HepG2 (cell line): Measurements from ENCODE around the gene MPV17L2. TPM values are rescaled to one million over a fixed set of nuclear protein-coding genes. Genes with fewer than 3 reads are reported as not detected.
A peak's percentile ranks its signal among the peaks of the same experiment; 100 is the strongest.

Experiments
- CHCHD3 ChIP-seq: sonication (generic); formaldehyde crosslinking; IDR thresholded peaks from 2 replicates; pipeline ENCODE4 v1.8.0; 2022; ENCODE audit warnings: mild to moderate bottlenecking, missing genetic modification reagents, moderate library complexity
- CHD2 ChIP-seq: IDR thresholded peaks from 2 replicates; pipeline ENCODE4 v1.6.1; 2011; ENCODE audit warnings: low read depth, low read length, improper control_type of control experiment
- HCFC1 ChIP-seq: fragments of 150-350 bp; IDR thresholded peaks from 2 replicates; pipeline ENCODE4 v1.6.1; 2014; ENCODE audit warnings: low read depth, low read length
- HMG20B ChIP-seq: conservative IDR thresholded peaks from 2 replicates; pipeline ENCODE4 v1.6.1; 2016; ENCODE audit warnings: missing genetic modification reagents, missing compliant biosample characterization
- ISL2 ChIP-seq: sonication (generic); formaldehyde crosslinking; IDR thresholded peaks from 2 replicates; pipeline ENCODE4 v1.5.0; 2020; ENCODE audit warnings: missing genetic modification reagents
- JUND ChIP-seq: sonication (generic); formaldehyde crosslinking; IDR thresholded peaks from 2 replicates; pipeline ENCODE4 v1.8.0; 2022; ENCODE audit warnings: mild to moderate bottlenecking, missing genetic modification reagents
- MYNN ChIP-seq: sonication (generic); formaldehyde crosslinking; IDR thresholded peaks from 2 replicates; pipeline ENCODE4 v1.4.0; 2020; ENCODE audit warnings: mild to moderate bottlenecking, low read depth, missing genetic modification reagents
- NFIC ChIP-seq: IDR thresholded peaks from 2 replicates; pipeline ENCODE4 v1.6.1; 2012; ENCODE audit warnings: mild to moderate bottlenecking, low read length, inconsistent platforms
- PHF20 ChIP-seq: sonication (generic); formaldehyde crosslinking; IDR thresholded peaks from 2 replicates; pipeline ENCODE4 v1.5.0; 2020; ENCODE audit warnings: mild to moderate bottlenecking, missing genetic modification reagents
- POLR2A ChIP-seq, 2 experiments: IDR thresholded peaks; 2 replicates each; pipeline ENCODE4 v1.6.1; 2011; ENCODE audit warnings: low read depth in 2 of 2, low read length in 2 of 2, mild to moderate bottlenecking in 1 of 2, moderate library complexity in 1 of 2; ENCODE audit not compliant: insufficient read depth in 1 of 2
- POLR2AphosphoS5 ChIP-seq: IDR thresholded peaks from 2 replicates; pipeline ENCODE4 v1.6.1; 2012; ENCODE audit warnings: low read depth, low read length
- RARG ChIP-seq: sonication (generic); formaldehyde crosslinking; IDR thresholded peaks from 2 replicates; pipeline ENCODE4 v1.4.0; 2020; ENCODE audit warnings: low read depth, mild to moderate bottlenecking, missing genetic modification reagents
- SMC3 ChIP-seq: IDR thresholded peaks from 2 replicates; pipeline ENCODE4 v1.6.1; 2011; ENCODE audit warnings: low read length, improper control_type of control experiment
- ZBTB42 ChIP-seq: sonication (generic); formaldehyde crosslinking; IDR thresholded peaks from 2 replicates; pipeline ENCODE4 v1.5.0; 2020; ENCODE audit warnings: mild to moderate bottlenecking, missing genetic modification reagents
- ZNF280B ChIP-seq: sonication (generic); formaldehyde crosslinking; IDR thresholded peaks from 2 replicates; pipeline ENCODE4 v1.5.0; 2020; ENCODE audit warnings: missing genetic modification reagents, mild to moderate bottlenecking, borderline replicate concordance
- ZNF407 ChIP-seq: sonication (generic); formaldehyde crosslinking; IDR thresholded peaks from one replicate; pipeline ENCODE4 v1.5.1; 2020; ENCODE audit warnings: mild to moderate bottlenecking, missing genetic modification reagents; ENCODE audit errors: not compliant biosample characterization
- ZNF460 ChIP-seq: sonication (generic); formaldehyde crosslinking; IDR thresholded peaks from 2 replicates; pipeline ENCODE4 v1.5.1; 2020; ENCODE audit warnings: missing genetic modification reagents, mild to moderate bottlenecking, borderline replicate concordance
- ZNF496 ChIP-seq: sonication (generic); formaldehyde crosslinking; IDR thresholded peaks from 2 replicates; pipeline ENCODE4 v1.8.1; 2023; ENCODE audit warnings: mild to moderate bottlenecking, moderate library complexity, missing genetic modification reagents; ENCODE audit not compliant: insufficient replicate concordance
- ZNF652 ChIP-seq: IDR thresholded peaks from 2 replicates; pipeline ENCODE4 v1.6.1; 2016; ENCODE audit warnings: low read depth, borderline replicate concordance
- ZNF678 ChIP-seq: sonication (generic); formaldehyde crosslinking; IDR thresholded peaks from 2 replicates; pipeline ENCODE4 v1.4.0; 2020; ENCODE audit warnings: mild to moderate bottlenecking, missing genetic modification reagents
- ZSCAN29 ChIP-seq: sonication (generic); formaldehyde crosslinking; conservative IDR thresholded peaks from 2 replicates; pipeline ENCODE4 v1.4.0; 2020; ENCODE audit warnings: mild to moderate bottlenecking, missing genetic modification reagents
- ZSCAN30 ChIP-seq: sonication (generic); formaldehyde crosslinking; IDR thresholded peaks from 2 replicates; pipeline ENCODE4 v1.5.0; 2020; ENCODE audit warnings: mild to moderate bottlenecking, missing genetic modification reagents
- polyA plus RNA-seq, 8 experiments: library from polyadenylated mRNA; depleted of rRNA in 3 of 8; stranded (reverse) in 7 of 8; unstranded in 1 of 8; fragments of >200 nt; fragmentation: Illumina TruSeq in 4 of 8; extraction: Trizol in 4 of 8; gene quantifications; 2 replicates each; pipeline versions ENCODE4 v1.2.1 to v1.2.3, GENCODE V29; 2011 to 2016; ENCODE audit warnings: low read depth in 4 of 8, missing spikeins in 1 of 8, mixed read lengths in 1 of 8; ENCODE audit not compliant: insufficient read depth in 1 of 8
- total RNA-seq, 5 experiments: library from RNA; depleted of rRNA; stranded (reverse); fragments of >200 nt; fragmentation: Illumina TruSeq; extraction: Trizol; gene quantifications; 2 replicates each; pipeline ENCODE4 v1.2.3, GENCODE V29; 2016; ENCODE audit warnings: low read depth in 1 of 5

MPV17L2 gene
- total and polyA plus RNA-seq, 2 of the 13 experiments (the other 11 are each of a cell fraction or from before 2014, with no cell fraction given): 13.6 to 16.7 TPM

GRCh38 chr19:18153556-18154134, 39.4 kb upstream of the MPV17L2 start (continued):
- TF ChIP-seq JUND: no peak
- TF ChIP-seq ZNF407 (CRISPR knock-in tag): peak; percentile 24
- TF ChIP-seq ZNF460 (CRISPR knock-in tag): no peak
- TF ChIP-seq CHCHD3 (CRISPR knock-in tag): no peak
- no peak for TF ChIP-seq ZNF652
- no peak for TF ChIP-seq HMG20B (CRISPR knock-in tag)
- no peak for TF ChIP-seq POLR2AphosphoS5
- TF ChIP-seq ISL2 (CRISPR knock-in tag): no peak
- no peak for TF ChIP-seq PHF20 (CRISPR knock-in tag)
- TF ChIP-seq SMC3: no peak
- 0 out of 2 replicates have a peak, but pooled peaks have one; percentile 43 for TF ChIP-seq ZSCAN30 (CRISPR knock-in tag)
- no peak for TF ChIP-seq HCFC1
- TF ChIP-seq CHD2: no peak
- peak; percentile 61; the same call in 1 of the 2 replicates for TF ChIP-seq ZSCAN29 (CRISPR knock-in tag)
- no peak for TF ChIP-seq POLR2A (IDR thresholded peaks at IDR 0.05; ENCODE audit: insufficient read depth in 1 of 2, low read depth in 2 of 2, low read length in 2 of 2)
- no peak for TF ChIP-seq ZNF496 (CRISPR knock-in tag)
- 0 out of 2 replicates have a peak, but pooled peaks have one; percentile 42 for TF ChIP-seq ZNF280B
- TF ChIP-seq ZNF678: peak; percentile 36; the same call in 1 of the 2 replicates
- no peak for TF ChIP-seq ZBTB42
- no peak for TF ChIP-seq RARG (CRISPR knock-in tag)
- TF ChIP-seq NFIC: no peak
- 0 out of 2 replicates have a peak, but pooled peaks have one; percentile 41 for TF ChIP-seq MYNN
